ENCODE data around the gene KNSTRN.

DNA sequence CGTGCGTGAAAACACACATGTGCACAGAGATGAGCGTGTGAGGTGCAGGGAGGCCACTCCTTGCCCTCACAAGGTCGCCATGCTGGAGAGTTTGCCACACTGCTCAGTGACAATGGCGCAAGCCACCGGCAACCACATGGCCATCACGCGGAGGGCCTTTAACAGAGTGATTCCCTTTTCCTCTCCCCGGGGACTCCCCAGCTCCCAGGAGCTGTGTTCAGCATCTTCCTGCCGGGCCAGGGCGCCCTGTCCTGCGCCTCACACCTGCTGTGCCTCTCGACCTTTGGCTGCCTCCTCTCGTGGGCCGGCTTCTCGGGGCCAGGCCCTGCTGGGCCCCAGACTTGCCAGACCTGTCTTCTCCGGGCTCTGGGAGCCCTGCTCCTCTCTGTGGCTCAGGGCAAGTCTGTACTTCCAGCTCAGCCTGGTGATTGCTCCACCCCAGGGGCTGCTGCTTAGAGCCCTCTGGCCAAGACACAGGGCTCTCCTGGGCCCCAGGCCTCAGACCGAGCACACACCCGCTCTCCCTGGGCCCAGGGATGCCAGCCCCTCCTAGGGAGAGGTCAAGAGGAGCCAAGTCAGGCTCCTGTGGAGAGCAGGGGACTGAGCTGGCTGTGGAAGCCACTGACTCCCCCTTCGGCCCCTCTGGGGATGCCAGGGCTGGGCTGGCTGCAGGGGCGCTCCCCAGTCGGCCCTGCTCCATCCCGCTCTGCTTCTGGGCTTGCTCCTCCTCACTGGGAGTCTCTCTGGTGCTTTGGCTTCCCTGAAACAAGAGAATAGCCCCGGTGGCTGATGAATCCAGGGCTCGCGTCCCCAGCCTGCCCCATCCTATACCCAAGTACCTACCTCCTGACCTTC lies 47.4 kb upstream of the KNSTRN start:
- TF ChIP-seq, protein P1, sequence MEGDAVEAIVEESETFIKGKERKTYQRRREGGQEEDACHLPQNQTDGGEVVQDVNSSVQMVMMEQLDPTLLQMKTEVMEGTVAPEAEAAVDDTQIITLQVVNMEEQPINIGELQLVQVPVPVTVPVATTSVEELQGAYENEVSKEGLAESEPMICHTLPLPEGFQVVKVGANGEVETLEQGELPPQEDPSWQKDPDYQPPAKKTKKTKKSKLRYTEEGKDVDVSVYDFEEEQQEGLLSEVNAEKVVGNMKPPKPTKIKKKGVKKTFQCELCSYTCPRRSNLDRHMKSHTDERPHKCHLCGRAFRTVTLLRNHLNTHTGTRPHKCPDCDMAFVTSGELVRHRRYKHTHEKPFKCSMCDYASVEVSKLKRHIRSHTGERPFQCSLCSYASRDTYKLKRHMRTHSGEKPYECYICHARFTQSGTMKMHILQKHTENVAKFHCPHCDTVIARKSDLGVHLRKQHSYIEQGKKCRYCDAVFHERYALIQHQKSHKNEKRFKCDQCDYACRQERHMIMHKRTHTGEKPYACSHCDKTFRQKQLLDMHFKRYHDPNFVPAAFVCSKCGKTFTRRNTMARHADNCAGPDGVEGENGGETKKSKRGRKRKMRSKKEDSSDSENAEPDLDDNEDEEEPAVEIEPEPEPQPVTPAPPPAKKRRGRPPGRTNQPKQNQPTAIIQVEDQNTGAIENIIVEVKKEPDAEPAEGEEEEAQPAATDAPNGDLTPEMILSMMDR (IDR thresholded peaks at IDR 0.05): no peak
- TF ChIP-seq POLR2AphosphoS5 (IDR thresholded peaks at IDR 0.05): no peak
- no peak for TF ChIP-seq POLR2A (IDR thresholded peaks at IDR 0.05)
